CD14-positive monocyte (primary cell): ENCODE results near the gene PCID2. TPM values are rescaled to one million over a fixed set of nuclear protein-coding genes. Genes with fewer than 3 reads are reported as not detected.
A peak's percentile ranks its signal among the peaks of the same experiment; 100 is the strongest.

Experiments used
- DNase-seq, 3 donors: peaks; one replicate each; pipeline ENCODE4 v3.0.0-alpha.2; 2011 to 2022
- H2AFZ ChIP-seq: 2 replicates; pipeline ENCODE4 v1.6.0; 2012; ENCODE audit warnings: mild to moderate bottlenecking, low read depth, low read length, inconsistent platforms; ENCODE audit not compliant: insufficient read depth, poor library complexity, severe bottlenecking
- H3K27ac ChIP-seq, 2 donors: 1 replicate in 1 of 2; 2 replicates in 1 of 2; pipeline ENCODE4 v1.5.1; 2012 to 2013; ENCODE audit warnings: low read length in 2 of 2, control low read depth in 1 of 2, inconsistent platforms in 1 of 2, low read depth in 1 of 2, mild to moderate bottlenecking in 1 of 2
- H3K27me3 ChIP-seq, 2 donors: one replicate each; pipeline versions ENCODE4 v1.6.0 to v1.6.1; 2011 to 2013; ENCODE audit warnings: low read length in 2 of 2; ENCODE audit not compliant: control insufficient read depth in 2 of 2, insufficient read depth in 2 of 2
- H3K36me3 ChIP-seq, 2 donors: replicated peaks in 1 of 2; 1 replicate in 1 of 2; 2 replicates in 1 of 2; pipeline versions ENCODE4 v1.5.1 to v1.6.1; 2012 to 2013; ENCODE audit warnings: low read length in 2 of 2, control low read depth in 1 of 2, inconsistent platforms in 1 of 2, mild to moderate bottlenecking in 1 of 2; ENCODE audit not compliant: insufficient read depth in 2 of 2, control insufficient read depth in 1 of 2
- H3K4me1 ChIP-seq, 2 donors: 1 replicate in 1 of 2; 2 replicates in 1 of 2; pipeline versions ENCODE4 v1.5.1 to v1.6.1; 2012 to 2013; ENCODE audit warnings: low read length in 2 of 2, control low read depth in 1 of 2, inconsistent platforms in 1 of 2, mild to moderate bottlenecking in 1 of 2, moderate library complexity in 1 of 2; ENCODE audit not compliant: insufficient read depth in 2 of 2, control insufficient read depth in 1 of 2
- H3K4me2 ChIP-seq: replicated peaks from 2 replicates; pipeline ENCODE3; 2012; ENCODE audit warnings: low read length, moderate library complexity, mild to moderate bottlenecking; ENCODE audit not compliant: poor library complexity, severe bottlenecking; ENCODE audit errors: extremely low read depth
- H3K4me3 ChIP-seq, 3 experiments: fragments of 200-600 bp in 1 of 3; sonication (generic) in 1 of 3; replicated peaks in 1 of 3; 1 replicate in 2 of 3; 2 replicates in 1 of 3; pipeline ENCODE4 v1.5.1; 2011 to 2013; ENCODE audit warnings: low read length in 3 of 3, mild to moderate bottlenecking in 3 of 3, control low read depth in 2 of 3, low read depth in 2 of 3, inconsistent platforms in 1 of 3, moderate library complexity in 1 of 3
- H3K79me2 ChIP-seq: 2 replicates; pipeline ENCODE4 v1.6.0; 2012; ENCODE audit warnings: mild to moderate bottlenecking, control low read depth, inconsistent platforms, low read length, moderate library complexity; ENCODE audit not compliant: insufficient read depth
- H3K9ac ChIP-seq: 2 replicates; pipeline ENCODE4 v1.6.0; 2017; ENCODE audit warnings: low read length, mild to moderate bottlenecking; ENCODE audit not compliant: insufficient read depth, poor library complexity, severe bottlenecking
- H3K9me3 ChIP-seq, 2 donors: replicated peaks in 1 of 2; 1 replicate in 1 of 2; 2 replicates in 1 of 2; pipeline versions ENCODE4 v1.5.1 to v1.6.1; 2012 to 2013; ENCODE audit warnings: low read length in 2 of 2, control low read depth in 1 of 2; ENCODE audit not compliant: control insufficient read depth in 1 of 2, insufficient read depth in 1 of 2
- H4K20me1 ChIP-seq: 2 replicates; pipeline ENCODE4 v1.6.0; 2012; ENCODE audit warnings: mild to moderate bottlenecking, low read length, control low read depth, moderate library complexity; ENCODE audit not compliant: insufficient read depth
- H3K27ac Mint-ChIP-seq, 7 donors: one replicate each; pipeline ENCODE4 v1.8.0; 2020; ENCODE audit warnings: mild to moderate bottlenecking in 7 of 7, mixed read lengths in 7 of 7, moderate library complexity in 6 of 7, inconsistent platforms in 2 of 7
- H3K27me3 Mint-ChIP-seq, 3 donors: one replicate each; pipeline ENCODE4 v1.8.0; 2021 to 2022; ENCODE audit warnings: low read depth in 3 of 3, mild to moderate bottlenecking in 3 of 3, mixed read lengths in 3 of 3, moderate library complexity in 3 of 3, inconsistent platforms in 1 of 3
- H3K36me3 Mint-ChIP-seq, 2 donors: one replicate each; pipeline ENCODE4 v1.8.0; 2020; ENCODE audit warnings: mixed read lengths in 2 of 2, inconsistent platforms in 1 of 2, mild to moderate bottlenecking in 1 of 2
- H3K4me1 Mint-ChIP-seq: one replicate; pipeline ENCODE4 v1.8.0; 2020; ENCODE audit warnings: mild to moderate bottlenecking, mixed read lengths
- H3K4me3 Mint-ChIP-seq, 2 donors: one replicate each; pipeline ENCODE4 v1.8.0; 2020; ENCODE audit warnings: mild to moderate bottlenecking in 2 of 2, mixed read lengths in 2 of 2, moderate library complexity in 1 of 2
- H3K9me3 Mint-ChIP-seq, 7 donors: one replicate each; pipeline ENCODE4 v1.8.0; 2020 to 2022; ENCODE audit warnings: mixed read lengths in 7 of 7, mild to moderate bottlenecking in 6 of 7, moderate library complexity in 6 of 7, inconsistent platforms in 2 of 7
- CTCF ChIP-seq: fragments of 200-600 bp; IDR thresholded peaks from one replicate; pipeline ENCODE4 v1.8.0; 2022; ENCODE audit warnings: antibody characterized with exemption, mild to moderate bottlenecking
- WGBS: methylation state at CpG from one replicate; pipeline ENCODE4 v1.1.5; 2013; ENCODE audit warnings: missing lambda C conversion rate; ENCODE audit not compliant: insufficient coverage; 5-methylcytosine and 5-hydroxymethylcytosine counted together
- intact Hi-C, 2 donors: fragments of 100-400 bp; cut with micrococcal nuclease; formaldehyde crosslinking; loops; one replicate each; pipeline versions ENCODE4 v1.15.0 to v1.15.1; 2023
- polyA plus RNA-seq, 3 donors: library from polyadenylated mRNA; depleted of rRNA in 1 of 3; unstranded in 2 of 3; stranded (reverse) in 1 of 3; fragments of 300-500 nt in 2 of 3; fragments of >200 nt in 1 of 3; fragmentation: Illumina TruSeq in 2 of 3; gene quantifications; 1 replicate in 2 of 3; 2 replicates in 1 of 3; pipeline ENCODE4 v1.2.3, GENCODE V29; 2012 to 2021

PCID2 gene
- polyA plus RNA-seq, 3 donors = 31.5 to 39.8 (median 34.2) TPM

- peak overlapping the region; percentile 100 for H2AFZ ChIP-seq
- intact Hi-C loops = loop anchor here (2.0 to 5.0 kb wide), 2 partner anchors 55 to 143 kb away; partner anchors contain the start of genes CUL4A (in 2 of the 2), PCID2 (in 2 of the 2) and LAMP1 (in 1 of the 2)
- H3K4me3 ChIP-seq = peak overlapping the region; percentile 31 to 77 (median 46)
- peaks cover 24 to 28% of the 10 kb centered on the region in 2 donors for H3K4me1 ChIP-seq
- Mint-ChIP-seq H3K4me1 (peaks cover 27% of the 10 kb centered on the region), H3K9me3 (peaks cover 2 to 22% (median 9%) of the 10 kb centered on the region in 7 donors), H3K27ac (peak overlapping the region; percentile 45 to 91 (median 75)), H3K27me3 (peaks cover 27 to 38% (median 32%) of the 10 kb centered on the region in 3 donors), H3K36me3 (peaks cover 6 to 7% of the 10 kb centered on the region in 2 donors), H3K4me3 (peak overlapping the region; percentile 83 to 91)
- peak; percentile 61 to 81 (median 64) for DNase-seq
- no peaks in the 10 kb centered on the region for H3K36me3 ChIP-seq
- no peaks in the 10 kb centered on the region for H3K79me2 ChIP-seq
- H3K4me2 ChIP-seq = peak overlapping the region; percentile 94
- H3K9ac ChIP-seq = peak overlapping the region; percentile 67
- no peaks in the 10 kb centered on the region for H4K20me1 ChIP-seq
- no peak for TF ChIP-seq CTCF
- H3K27me3 ChIP-seq = peaks cover 13 to 27% of the 10 kb centered on the region in 2 donors
- WGBS = 11% methylated on average over 5 of the region's 76 CpGs
- H3K9me3 ChIP-seq = peaks cover 4 to 6% of the 10 kb centered on the region in 2 donors
- H3K27ac ChIP-seq = peak overlapping the region in 1 of 2 donors; percentile 45
These were observed 54.4 kb downstream of the PCID2 start for GRCh38 chr13:113153810-113154748.
